Measurements from ENCODE around the gene GALNTL6.
"Not testable (repeated sequence)": the region's sequence is repeated elsewhere in the genome, so short reads cannot be mapped to it uniquely, and the experiment has no call there.

GALNTL6 gene

GRCh38 chr4:172688534-172688933, 875.3 kb downstream of the GALNTL6 start:
- no peak for DNase-seq

- no peak for DNase-seq
Observed at GRCh38 chr4:172691552-172691951, 878.3 kb downstream of the GALNTL6 start.

GRCh38 chr4:172692701-172693100, 879.5 kb downstream of the GALNTL6 start:
- no peak for DNase-seq

GRCh38 chr4:172698256-172698655, 885.1 kb downstream of the GALNTL6 start:
- DNase-seq, result no peak

- no peak for DNase-seq
Observed at GRCh38 chr4:172705565-172705964, 892.4 kb downstream of the GALNTL6 start.

- DNase-seq, result no peak
Observed at GRCh38 chr4:172706000-172706399, 892.8 kb downstream of the GALNTL6 start.

GRCh38 chr4:172707622-172708021, 894.4 kb downstream of the GALNTL6 start:
- DNase-seq, result no peak

GRCh38 chr4:172708184-172708583, 895.0 kb downstream of the GALNTL6 start:
- DNase-seq, result no peak

GRCh38 chr4:172709376-172709775, 896.2 kb downstream of the GALNTL6 start:
- no peak for DNase-seq

- DNase-seq, result no peak
Observed at GRCh38 chr4:172716291-172716690, 903.1 kb downstream of the GALNTL6 start.

- no peak for DNase-seq
Observed at GRCh38 chr4:172721659-172722058, 908.5 kb downstream of the GALNTL6 start.

- no peak for DNase-seq
Observed at GRCh38 chr4:172725581-172725980, 912.4 kb downstream of the GALNTL6 start.

GRCh38 chr4:172726001-172726423, 912.8 kb downstream of the GALNTL6 start:
- DNase-seq, result no peak

- no peak for DNase-seq
Observed at GRCh38 chr4:172727631-172728030, 914.4 kb downstream of the GALNTL6 start.

GRCh38 chr4:172733645-172734044, 920.4 kb downstream of the GALNTL6 start:
- DNase-seq, result not testable (repeated sequence)

- no peak for DNase-seq
Observed at GRCh38 chr4:172734555-172734954, 921.4 kb downstream of the GALNTL6 start.

- DNase-seq, result no peak
Observed at GRCh38 chr4:172736046-172736445, 922.8 kb downstream of the GALNTL6 start.

GRCh38 chr4:172740434-172740833, 927.2 kb downstream of the GALNTL6 start:
- no peak for DNase-seq

- DNase-seq, result no peak
Observed at GRCh38 chr4:172750910-172751309, 937.7 kb downstream of the GALNTL6 start.

GRCh38 chr4:172751550-172751949, 938.3 kb downstream of the GALNTL6 start:
- DNase-seq, result no peak

GRCh38 chr4:172758586-172759340, 945.6 kb downstream of the GALNTL6 start:
- no peak for DNase-seq

- DNase-seq, result no peak
Observed at GRCh38 chr4:172760512-172760911, 947.3 kb downstream of the GALNTL6 start.

- no peak for DNase-seq
Observed at GRCh38 chr4:172762895-172763294, 949.7 kb downstream of the GALNTL6 start.

- no peak for DNase-seq
Observed at GRCh38 chr4:172770787-172771186, 957.6 kb downstream of the GALNTL6 start.

- DNase-seq, result no peak
Observed at GRCh38 chr4:172772781-172773180, 959.6 kb downstream of the GALNTL6 start.

All from CD4-positive, alpha-beta T cell treated with Interleukin-17A for 4 hours (primary cell).